IPS-20b (cell line): ENCODE results near the gene LHFPL3.

ENCODE experiments used
- H3K27ac ChIP-seq: one replicate; pipeline ENCODE4 v1.5.1; 2013; ENCODE audit warnings: low read length
- H3K27me3 ChIP-seq: 2 replicates; pipeline ENCODE4 v1.6.1; 2013; ENCODE audit warnings: mild to moderate bottlenecking, low read length, inconsistent platforms; ENCODE audit not compliant: insufficient read depth
- H3K36me3 ChIP-seq: 2 replicates; pipeline ENCODE4 v1.6.1; 2013; ENCODE audit warnings: low read depth, mild to moderate bottlenecking, inconsistent platforms, low read length, moderate library complexity; ENCODE audit not compliant: insufficient read depth
- H3K4me1 ChIP-seq: 2 replicates; pipeline ENCODE4 v1.6.1; 2013; ENCODE audit warnings: mild to moderate bottlenecking, control low read depth, inconsistent platforms, low read length, moderate library complexity; ENCODE audit not compliant: insufficient read depth
- H3K4me3 ChIP-seq: 2 replicates; pipeline ENCODE4 v1.5.1; 2013; ENCODE audit warnings: mild to moderate bottlenecking, low read length, inconsistent platforms
- H3K9ac ChIP-seq: 2 replicates; pipeline ENCODE4 v1.6.1; 2013; ENCODE audit warnings: low read depth, mild to moderate bottlenecking, inconsistent platforms, low read length, moderate library complexity
- H3K9me3 ChIP-seq: 2 replicates; pipeline ENCODE4 v1.6.1; 2013; ENCODE audit warnings: mild to moderate bottlenecking, low read depth, low read length, inconsistent platforms; ENCODE audit not compliant: insufficient read depth

Gene LHFPL3

GRCh38 chr7:104946338-104946737 is 617.9 kb downstream of the LHFPL3 start:
- no peak overlapping the region for H3K27ac ChIP-seq
- H3K9ac ChIP-seq: no peak overlapping the region
- H3K4me3 ChIP-seq: no peak overlapping the region
- H3K4me1 ChIP-seq: peaks cover 5% of the 10 kb centered on the region; the same call in 1 of the 2 replicates
- H3K9me3 ChIP-seq: no peaks in the 10 kb centered on the region
- H3K36me3 ChIP-seq: no peaks in the 10 kb centered on the region
- no peaks in the 10 kb centered on the region for H3K27me3 ChIP-seq

GRCh38 chr7:104950006-104950405 is 621.6 kb downstream of the LHFPL3 start:
- Histone ChIP-seq H3K4me3 (no peak overlapping the region), H3K4me1 (peaks cover 5% of the 10 kb centered on the region; the same call in 1 of the 2 replicates), H3K27ac (no peak overlapping the region), H3K9ac (no peak overlapping the region), H3K27me3 (no peaks in the 10 kb centered on the region), H3K9me3 (no peaks in the 10 kb centered on the region), H3K36me3 (no peaks in the 10 kb centered on the region)

- Histone ChIP-seq H3K9ac (no peak overlapping the region), H3K9me3 (no peaks in the 10 kb centered on the region), H3K4me3 (no peak overlapping the region), H3K36me3 (no peaks in the 10 kb centered on the region), H3K27me3 (no peaks in the 10 kb centered on the region), H3K27ac (no peak overlapping the region), H3K4me1 (no peaks in the 10 kb centered on the region; the same call in 1 of the 2 replicates)
Observed at GRCh38 chr7:104950754-104951153, 622.4 kb downstream of the LHFPL3 start.

GRCh38 chr7:104951546-104951945 is 623.1 kb downstream of the LHFPL3 start:
- Histone ChIP-seq H3K27ac (no peak overlapping the region), H3K9ac (no peak overlapping the region), H3K4me1 (no peaks in the 10 kb centered on the region), H3K27me3 (no peaks in the 10 kb centered on the region), H3K36me3 (no peaks in the 10 kb centered on the region), H3K4me3 (no peak overlapping the region), H3K9me3 (no peaks in the 10 kb centered on the region)

GRCh38 chr7:104955276-104955675 is 626.9 kb downstream of the LHFPL3 start:
- no peaks in the 10 kb centered on the region for H3K9me3 ChIP-seq
- no peak overlapping the region for H3K9ac ChIP-seq
- no peaks in the 10 kb centered on the region for H3K36me3 ChIP-seq
- H3K27me3 ChIP-seq: no peaks in the 10 kb centered on the region
- no peaks in the 10 kb centered on the region for H3K4me1 ChIP-seq
- H3K27ac ChIP-seq: no peak overlapping the region
- no peak overlapping the region for H3K4me3 ChIP-seq
